ENCODE data around the gene EIF5A2. TPM values are rescaled to one million over a fixed set of nuclear protein-coding genes. Genes with fewer than 3 reads are reported as not detected.
"Not testable (repeated sequence)": the region's sequence is repeated elsewhere in the genome, so short reads cannot be mapped to it uniquely, and the experiment has no call there.

The EIF5A2 gene
- total RNA-seq, result 4.1 and 6.4 TPM in 2 replicates

GRCh38 chr3:170908235-170909116 lies at the start of gene EIF5A2:
Gene EIF5A2 (minus strand): TSS chr3:170908637. CDS start chr3:170907806, 831 bp downstream.
- DNase-seq, result peak; percentile 93

DNA sequence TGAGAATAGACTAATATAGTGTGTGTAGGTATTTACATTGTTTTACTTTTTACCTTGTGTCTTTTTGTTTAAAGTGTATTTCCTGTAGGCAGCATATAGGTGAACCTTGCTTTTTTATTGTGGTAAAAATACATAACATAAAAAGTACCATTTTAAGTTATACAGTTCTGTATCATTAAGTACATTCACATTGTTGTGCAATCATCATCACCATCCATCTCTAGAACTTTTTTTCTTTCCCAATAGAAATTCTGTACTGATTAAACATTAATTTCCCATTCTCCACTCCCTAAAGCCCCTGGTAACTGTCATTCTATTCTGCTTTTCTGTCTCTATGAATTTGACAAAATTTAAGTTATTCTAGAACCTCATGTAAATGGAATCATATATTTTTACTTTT lies 48.2 kb upstream of the EIF5A2 start:
- no peak for DNase-seq

GRCh38 chr3:170953736-170954135 lies 45.3 kb upstream of the EIF5A2 start:
- DNase-seq, result no peak

DNA sequence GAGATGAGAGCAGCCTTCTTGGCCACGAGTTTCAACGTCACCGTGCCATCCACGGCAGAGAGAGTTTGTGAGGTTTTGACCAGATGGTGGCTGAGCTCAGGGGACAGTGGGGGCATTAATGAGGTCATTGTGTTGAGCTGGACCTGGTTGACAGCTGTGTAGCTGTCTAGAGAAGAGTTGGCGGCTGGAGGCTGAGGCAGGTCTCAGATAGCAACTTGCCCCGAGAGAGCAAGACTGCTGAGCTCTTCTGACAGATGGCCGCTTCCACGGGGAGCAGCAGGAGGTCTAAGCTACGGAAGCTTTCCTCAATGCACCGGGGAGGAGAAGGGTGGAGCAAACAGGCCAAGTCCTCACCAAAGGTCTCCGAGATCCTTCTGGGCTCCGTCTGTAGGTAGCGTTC lies 44.8 kb upstream of the EIF5A2 start:
- no peak for DNase-seq

GRCh38 chr3:170949211-170949610 lies 40.8 kb upstream of the EIF5A2 start:
- DNase-seq, result no peak

GRCh38 chr3:170947018-170947769 lies 38.8 kb upstream of the EIF5A2 start:
- DNase-seq, result no peak

DNA sequence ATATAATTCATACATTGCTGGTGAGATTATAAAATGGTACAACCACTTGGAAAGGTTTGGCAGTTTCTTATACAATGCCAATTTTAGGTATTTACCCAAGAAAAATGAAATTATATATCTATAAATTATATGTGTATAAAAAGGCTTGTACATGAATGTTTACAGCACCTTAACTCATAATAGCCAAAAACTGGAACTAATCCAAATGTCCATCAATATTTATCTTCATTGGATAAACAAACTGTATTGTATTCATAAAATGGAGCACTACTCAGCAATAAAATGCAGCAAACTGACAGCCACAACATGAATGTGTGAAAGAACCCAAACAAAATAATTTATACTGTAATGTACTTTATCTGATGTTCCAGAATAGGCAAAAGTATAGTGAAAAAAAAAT lies 33.6 kb upstream of the EIF5A2 start:
- no peak for DNase-seq

- DNase-seq, result peak; percentile 71
Observed at GRCh38 chr3:170941551-170941950, 33.1 kb upstream of the EIF5A2 start.

GRCh38 chr3:170933039-170933438 lies 24.6 kb upstream of the EIF5A2 start:
- not testable (repeated sequence) for DNase-seq

DNA sequence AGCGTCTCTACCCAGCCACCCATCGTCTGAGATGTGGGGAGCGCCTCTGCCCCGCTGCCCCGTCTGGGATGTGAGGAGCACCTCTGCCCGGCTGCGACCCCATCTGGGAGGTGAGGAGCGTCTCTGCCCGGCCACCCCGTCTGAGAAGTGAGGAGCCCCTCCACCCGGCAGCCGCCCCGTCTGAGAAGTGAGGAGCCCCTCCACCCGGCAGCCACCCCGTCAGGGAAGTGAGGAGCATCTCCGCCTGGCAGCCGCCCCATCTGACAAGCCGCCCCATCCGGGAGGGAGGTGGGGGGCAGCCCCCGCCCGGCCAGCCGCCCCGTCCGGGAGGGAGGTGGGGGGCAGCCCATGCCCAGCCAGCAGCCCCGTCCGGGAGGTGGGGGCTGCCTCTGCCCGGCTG lies 15.1 kb upstream of the EIF5A2 start:
- DNase-seq, result not testable (repeated sequence)

- DNase-seq, result no peak
Observed at GRCh38 chr3:170918715-170919114, 10.3 kb upstream of the EIF5A2 start.

DNA sequence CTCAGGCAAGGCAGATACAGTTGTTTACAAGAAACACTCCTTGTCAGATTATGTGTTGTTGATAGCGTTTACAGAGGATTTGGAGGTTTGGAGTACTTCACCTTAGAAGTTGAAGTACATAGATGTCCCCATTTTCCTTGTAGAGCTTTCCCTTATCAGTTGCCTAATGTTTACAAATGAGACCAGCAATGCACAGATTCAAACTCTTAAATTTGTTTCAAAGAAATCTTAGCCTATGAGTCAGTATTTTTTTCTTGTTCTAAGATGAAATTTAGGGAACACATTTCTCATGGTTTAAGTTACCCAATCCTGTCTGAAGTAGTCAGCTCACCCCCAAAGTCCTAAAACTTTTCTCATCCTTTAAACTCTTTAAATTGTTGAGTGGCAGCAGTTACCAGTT lies 6.3 kb upstream of the EIF5A2 start:
- DNase-seq, result no peak

- DNase-seq, result no peak
Observed at GRCh38 chr3:170914212-170914611, 5.8 kb upstream of the EIF5A2 start.

DNA sequence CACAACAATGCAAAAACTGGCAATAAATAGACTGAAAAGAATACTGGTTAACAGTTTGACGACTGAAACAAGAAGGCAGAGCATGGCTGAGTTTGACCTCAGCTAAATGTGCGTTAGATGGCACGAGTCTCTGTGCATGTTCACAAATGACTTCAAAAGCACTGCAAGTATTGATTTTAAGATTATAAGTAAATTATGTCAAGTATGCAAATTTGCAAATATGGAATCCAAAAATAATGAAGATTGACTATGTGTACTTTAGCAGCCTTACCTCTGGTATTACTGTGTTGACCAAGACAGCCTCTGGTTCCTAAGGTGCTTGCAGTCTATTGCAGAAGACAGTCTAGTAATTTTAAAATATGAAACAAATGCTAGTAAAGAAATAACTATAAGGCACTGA lies 2.6 kb upstream of the EIF5A2 start:
- DNase-seq, result no peak

- no peak for DNase-seq
Observed at GRCh38 chr3:170910542-170910941, 2.1 kb upstream of the EIF5A2 start.

- no peak for DNase-seq
Observed at GRCh38 chr3:170909129-170909903, 879 bp upstream of the EIF5A2 start.

- peak; percentile 26 for DNase-seq
Observed at GRCh38 chr3:170907637-170908234, 701 bp downstream of the EIF5A2 start.

- DNase-seq, result no peak
Observed at GRCh38 chr3:170905862-170906261, 2.6 kb downstream of the EIF5A2 start.

- no peak for DNase-seq
Observed at GRCh38 chr3:170903123-170903522, 5.3 kb downstream of the EIF5A2 start.

GRCh38 chr3:170899455-170899854 lies 9.0 kb downstream of the EIF5A2 start:
- DNase-seq, result no peak

- DNase-seq, result no peak
Observed at GRCh38 chr3:170897978-170898377, 10.5 kb downstream of the EIF5A2 start.

DNA sequence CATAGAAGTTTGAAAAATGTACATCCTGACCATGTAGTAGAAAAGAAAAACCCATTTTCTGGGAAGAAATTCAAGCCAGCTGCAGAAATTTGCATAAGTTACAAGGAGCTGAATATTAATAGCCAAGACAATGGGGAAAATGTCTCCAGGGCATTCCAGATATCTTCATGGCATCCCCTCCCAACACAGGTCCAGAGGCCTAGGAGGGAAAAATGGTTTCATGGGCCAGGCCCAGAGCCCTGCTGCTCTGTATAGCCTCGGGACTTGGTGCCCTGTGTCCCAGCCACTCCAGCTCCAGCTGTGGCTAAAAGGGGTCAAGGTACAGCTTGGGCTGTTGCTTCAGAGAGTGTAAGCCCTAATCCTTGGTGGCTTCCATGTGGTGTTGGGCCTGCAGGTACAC lies 11.2 kb downstream of the EIF5A2 start:
- not testable (repeated sequence) for DNase-seq

DNA sequence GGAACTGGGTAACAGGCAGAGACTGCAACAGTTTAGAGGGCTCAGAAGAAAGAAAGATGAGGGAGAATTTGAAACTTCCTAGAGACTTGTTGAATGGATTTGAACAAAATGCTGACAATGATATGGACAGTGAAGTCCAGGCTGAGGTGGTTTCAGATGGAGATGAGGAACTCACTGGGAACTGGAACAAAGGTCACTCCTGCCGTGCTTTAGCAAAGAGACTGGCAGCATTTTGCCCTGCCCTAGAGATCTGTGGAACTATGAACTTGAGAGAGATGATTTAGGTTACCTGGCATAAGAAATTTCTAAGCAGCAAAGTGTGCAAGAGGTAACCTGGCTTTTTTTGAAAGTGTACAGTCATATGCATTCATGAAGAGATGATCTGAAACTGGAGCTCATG lies 11.7 kb downstream of the EIF5A2 start:
- DNase-seq, result no peak

All from dermis blood vessel endothelial cell (primary cell).